ENCODE measurements around the gene ADAR. TPM values are rescaled to one million over a fixed set of nuclear protein-coding genes. Genes with fewer than 3 reads are reported as not detected.

The ADAR gene
- total RNA-seq, 1 experiment from 2014 or later: 171 TPM

GRCh38 chr1:154595621-154596020 lies 12.4 kb downstream of the ADAR start:
- Histone ChIP-seq H3K36me3 (ENCODE audit: insufficient read depth, low read length, poor library complexity, severe bottlenecking) (peaks cover 80% of the 10 kb centered on the region), H3K27me3 (replicated peaks; ENCODE audit: insufficient read depth, low read depth, low read length, poor library complexity) (no peaks in the 10 kb centered on the region), H3K4me3 (ENCODE audit: low read depth, low read length, poor library complexity, severe bottlenecking) (no peak overlapping the region), H3K27ac (ENCODE audit: low read depth, low read length, poor library complexity, severe bottlenecking) (no peak overlapping the region), H3K4me1 (ENCODE audit: insufficient read depth, low read length, poor library complexity, severe bottlenecking) (no peaks in the 10 kb centered on the region), H3K9me3 (ENCODE audit: low read depth, low read length, poor library complexity, severe bottlenecking) (no peaks in the 10 kb centered on the region)
- DNase-seq (ENCODE audit: low spot score): no peak
- intact Hi-C loops (cut with micrococcal nuclease; ENCODE audit: unreplicated experiment): no loop called here
- ChIA-PET CTCF (no interaction called here), POLR2A (ENCODE audit: low non-redundant PET) (no interaction called here)
- no TSS peak for BruUV-seq (replicated peaks)
- TF ChIP-seq EZH2 (IDR thresholded peaks at IDR 0.05; ENCODE audit: borderline replicate concordance, low read depth, low read length, poor library complexity, severe bottlenecking) (no peak), CTCF (conservative IDR thresholded peaks at IDR 0.05; ENCODE audit: low read depth, low read length) (no peak)

- intact Hi-C loops (cut with micrococcal nuclease; ENCODE audit: unreplicated experiment): no loop called here
- Histone ChIP-seq H3K36me3 (ENCODE audit: insufficient read depth, low read length, poor library complexity, severe bottlenecking) (peaks cover 87% of the 10 kb centered on the region), H3K27ac (ENCODE audit: low read depth, low read length, poor library complexity, severe bottlenecking) (no peak overlapping the region), H3K9me3 (ENCODE audit: low read depth, low read length, poor library complexity, severe bottlenecking) (no peaks in the 10 kb centered on the region), H3K4me1 (ENCODE audit: insufficient read depth, low read length, poor library complexity, severe bottlenecking) (no peaks in the 10 kb centered on the region), H3K4me3 (ENCODE audit: low read depth, low read length, poor library complexity, severe bottlenecking) (no peak overlapping the region), H3K27me3 (replicated peaks; ENCODE audit: insufficient read depth, low read depth, low read length, poor library complexity) (no peaks in the 10 kb centered on the region)
- no peak for TF ChIP-seq CTCF (conservative IDR thresholded peaks at IDR 0.05; ENCODE audit: low read depth, low read length)
- no peak for TF ChIP-seq EZH2 (IDR thresholded peaks at IDR 0.05; ENCODE audit: borderline replicate concordance, low read depth, low read length, poor library complexity, severe bottlenecking)
- POLR2A ChIA-PET (ENCODE audit: low non-redundant PET): no interaction called here
- DNase-seq (ENCODE audit: low spot score): no peak
- CTCF ChIA-PET: no interaction called here
- BruUV-seq (replicated peaks): no TSS peak
These were observed 13.2 kb downstream of the ADAR start for GRCh38 chr1:154594811-154595210.

GRCh38 chr1:154593390-154593789 lies 14.6 kb downstream of the ADAR start:
- Histone ChIP-seq H3K4me1 (ENCODE audit: insufficient read depth, low read length, poor library complexity, severe bottlenecking) (no peaks in the 10 kb centered on the region), H3K9me3 (ENCODE audit: low read depth, low read length, poor library complexity, severe bottlenecking) (no peaks in the 10 kb centered on the region), H3K4me3 (ENCODE audit: low read depth, low read length, poor library complexity, severe bottlenecking) (no peak overlapping the region), H3K27me3 (replicated peaks; ENCODE audit: insufficient read depth, low read depth, low read length, poor library complexity) (no peaks in the 10 kb centered on the region), H3K36me3 (ENCODE audit: insufficient read depth, low read length, poor library complexity, severe bottlenecking) (peaks cover 96% of the 10 kb centered on the region), H3K27ac (ENCODE audit: low read depth, low read length, poor library complexity, severe bottlenecking) (no peak overlapping the region)
- intact Hi-C loops (cut with micrococcal nuclease; ENCODE audit: unreplicated experiment): no loop called here
- no peak for DNase-seq (ENCODE audit: low spot score)
- POLR2A ChIA-PET (ENCODE audit: low non-redundant PET): no interaction called here
- CTCF ChIA-PET: no interaction called here
- no TSS peak for BruUV-seq (replicated peaks)
- TF ChIP-seq EZH2 (IDR thresholded peaks at IDR 0.05; ENCODE audit: borderline replicate concordance, low read depth, low read length, poor library complexity, severe bottlenecking) (no peak), CTCF (conservative IDR thresholded peaks at IDR 0.05; ENCODE audit: low read depth, low read length) (no peak)
